ENCODE measurements around the gene SNX5.

Gene SNX5

DNA sequence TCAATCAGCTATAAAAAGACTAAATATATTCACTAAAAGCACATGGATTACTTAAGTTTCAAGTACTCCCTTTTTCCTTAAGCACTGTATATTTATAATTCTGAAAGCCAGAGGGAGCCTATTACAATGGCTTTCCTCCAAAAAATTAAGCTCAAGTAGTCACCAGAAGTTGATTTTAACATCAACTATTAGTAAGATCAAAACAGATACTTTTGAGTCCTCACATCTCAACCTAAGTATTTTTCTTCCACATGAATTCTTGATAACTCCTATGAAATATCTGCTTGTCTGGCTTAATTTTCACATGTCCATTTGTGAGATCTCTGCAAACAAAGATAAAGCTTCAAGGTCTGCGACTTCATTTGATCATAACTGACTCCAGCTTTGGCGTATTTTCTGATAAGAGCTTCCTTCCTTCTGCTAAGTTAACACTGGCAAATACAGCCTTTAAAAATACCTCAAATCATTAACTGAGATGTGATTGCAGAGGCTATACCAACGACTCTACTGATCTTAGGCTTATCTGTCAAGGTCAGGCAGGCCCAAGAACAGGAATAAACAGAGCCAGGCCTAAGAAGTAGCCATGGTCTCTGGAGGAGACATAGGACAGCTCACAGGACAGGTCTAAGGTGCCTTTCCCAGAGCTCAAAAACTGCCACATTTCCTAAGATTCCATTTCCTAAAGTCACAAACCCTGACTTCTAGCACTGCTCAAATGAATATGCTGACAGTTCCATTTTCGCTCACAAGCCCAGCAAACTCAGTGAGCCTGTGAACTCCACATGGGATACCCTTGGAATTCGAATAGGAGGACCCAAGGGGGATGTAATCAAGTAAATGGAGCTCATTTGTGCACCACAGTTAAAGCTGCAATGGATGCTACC is 10.0 kb downstream of the SNX5 start:
- no peak for DNase-seq

DNA sequence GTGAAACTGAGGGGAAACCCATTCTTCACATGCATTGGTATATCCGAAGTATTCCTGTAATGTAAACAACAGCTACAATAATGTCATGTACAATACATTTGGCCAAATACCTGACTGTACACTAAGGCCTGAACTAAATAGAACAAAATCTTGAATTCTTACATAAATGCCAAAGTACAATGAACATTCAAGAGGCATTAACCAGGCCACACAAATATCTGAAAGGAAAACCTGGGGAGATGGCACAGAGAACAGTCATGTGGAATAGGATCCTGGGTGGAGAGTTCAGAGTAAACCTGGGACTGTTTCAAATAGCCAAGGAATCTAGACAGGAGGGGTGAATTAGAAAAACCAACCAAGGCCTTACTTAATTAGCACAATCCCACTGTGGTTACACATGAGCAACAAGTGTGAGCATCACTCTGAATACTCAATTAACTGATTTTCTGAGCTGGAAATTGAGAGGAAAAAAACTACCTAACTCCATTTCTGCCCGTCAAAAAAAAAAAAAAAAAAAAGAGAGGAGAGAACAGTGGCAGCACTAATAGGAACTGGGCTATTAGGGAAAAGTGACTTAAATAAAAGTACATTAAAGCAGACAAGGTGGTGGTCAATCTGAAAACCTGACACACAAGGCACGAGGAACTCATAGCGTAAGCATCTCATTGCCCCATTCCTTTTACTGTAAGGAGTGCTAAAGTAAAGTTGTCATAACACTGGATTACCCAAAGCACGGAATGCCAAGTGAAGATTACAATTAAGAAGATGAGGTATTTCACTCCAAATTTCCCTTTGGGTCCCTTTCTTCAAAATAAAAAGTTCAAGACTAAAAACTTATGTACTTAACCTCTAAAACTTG is 10.9 kb downstream of the SNX5 start:
- DNase-seq = no peak

DNA sequence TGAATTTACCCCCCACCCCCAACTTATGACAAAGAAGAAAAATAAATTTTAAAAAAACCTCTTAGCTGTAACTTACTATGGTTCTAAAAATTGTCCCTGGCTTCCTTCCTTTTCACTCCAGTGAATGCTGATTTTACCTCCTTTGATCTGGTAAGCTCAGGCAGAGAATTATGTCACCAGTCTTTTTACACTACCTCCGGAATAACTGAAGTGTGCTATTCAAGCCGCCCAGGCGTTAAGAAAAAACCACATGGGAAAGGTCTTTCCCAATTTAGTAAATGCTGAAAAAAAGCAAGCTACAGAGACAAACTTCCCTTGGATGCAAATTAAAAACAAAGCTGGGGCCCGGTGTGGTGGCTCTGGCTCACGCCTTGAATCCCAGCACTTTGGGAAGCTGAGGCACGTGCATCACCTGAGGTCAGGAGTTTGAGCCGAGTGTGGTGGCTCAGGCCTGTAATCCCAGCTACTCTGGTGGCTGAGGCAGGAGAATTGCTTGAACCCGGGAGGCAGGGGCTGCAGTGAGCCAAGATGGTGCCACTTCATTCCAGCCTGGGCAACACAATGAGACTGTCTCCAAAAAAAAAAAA is 12.4 kb downstream of the SNX5 start:
- no peak for DNase-seq

DNA sequence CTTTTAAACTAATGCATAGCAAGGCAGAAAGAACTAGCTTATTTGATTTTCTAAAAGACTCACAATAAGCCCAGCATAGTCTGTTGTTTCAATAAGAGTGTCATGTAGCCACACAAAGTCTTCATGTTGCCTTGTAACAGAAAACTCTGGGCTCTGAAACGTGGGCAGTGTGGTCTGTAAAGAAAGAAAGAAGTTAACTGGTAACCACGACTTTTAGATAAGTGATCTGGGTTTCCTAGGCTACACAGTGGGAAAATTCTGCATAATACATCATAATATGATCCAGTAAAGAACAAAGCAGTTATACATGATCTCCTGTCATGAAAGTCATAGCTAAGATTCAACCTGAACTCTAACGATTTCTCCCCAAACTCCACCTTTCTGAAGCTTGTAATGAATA is 13.3 kb downstream of the SNX5 start:
- DNase-seq = no peak

DNA sequence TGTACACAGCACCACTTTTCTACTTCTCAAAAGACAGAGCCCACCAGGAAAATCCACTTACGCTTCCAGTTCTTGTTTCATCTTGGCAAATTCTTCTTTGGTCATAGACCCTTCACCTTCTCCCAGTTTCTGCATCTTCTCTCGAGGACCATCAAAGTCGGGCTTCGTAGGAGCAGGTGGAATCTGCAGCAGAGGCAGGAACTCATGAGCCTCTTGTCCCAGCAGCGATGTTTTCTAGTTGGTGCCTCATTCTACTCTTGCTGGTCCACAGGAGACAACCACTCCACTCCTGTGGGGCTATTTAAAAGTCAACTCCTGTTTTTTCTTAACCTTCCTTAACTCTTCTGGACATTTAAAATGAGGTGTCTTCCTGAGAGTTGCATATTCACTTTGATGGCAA is 14.7 kb downstream of the SNX5 start:
- DNase-seq = no peak

DNA sequence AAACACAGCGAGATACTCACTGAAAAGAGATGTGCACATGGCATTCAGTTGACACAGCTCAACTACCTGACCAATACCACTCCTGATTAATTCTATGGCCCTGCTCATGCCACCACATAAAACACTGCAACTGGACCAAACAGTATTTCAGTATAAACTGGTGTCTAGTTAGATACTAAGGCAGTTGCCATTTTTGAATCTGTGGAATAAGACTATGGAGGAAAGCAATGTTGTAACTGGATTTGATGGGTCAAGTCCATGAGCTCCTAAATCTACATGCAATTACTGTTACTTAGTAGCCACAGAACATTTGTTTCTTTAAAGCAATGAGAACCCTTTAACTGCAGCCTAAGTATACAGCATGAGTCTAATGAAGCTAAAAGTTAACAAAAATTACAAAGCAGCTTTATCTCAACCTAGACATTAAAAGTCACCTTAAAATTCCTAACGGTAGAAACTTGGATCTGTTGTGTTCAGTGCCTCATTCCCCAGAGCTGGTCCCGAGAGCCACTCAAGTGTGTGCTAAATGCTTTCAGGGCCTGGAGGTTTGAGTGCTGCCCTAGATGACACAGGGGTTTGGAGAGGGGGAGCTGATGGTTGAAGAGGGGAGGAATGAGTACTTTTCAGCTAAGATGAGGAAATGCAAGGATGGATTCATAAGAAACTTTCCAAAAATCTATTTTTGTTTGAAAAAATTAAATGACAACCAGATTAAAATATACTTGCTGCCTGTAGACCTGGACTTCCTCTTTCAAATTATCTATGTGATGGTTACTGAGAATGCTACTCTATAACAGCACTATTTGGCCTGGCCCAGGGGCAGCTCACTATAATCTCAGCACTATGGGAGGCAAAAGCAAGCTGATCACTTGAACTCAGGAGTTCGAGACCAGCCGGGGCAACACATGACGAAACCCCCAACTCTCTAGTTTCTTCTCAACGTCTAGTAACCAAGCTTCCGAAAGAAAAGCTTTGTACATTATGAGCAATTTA is 15.6 kb downstream of the SNX5 start:
- no peak for DNase-seq

DNA sequence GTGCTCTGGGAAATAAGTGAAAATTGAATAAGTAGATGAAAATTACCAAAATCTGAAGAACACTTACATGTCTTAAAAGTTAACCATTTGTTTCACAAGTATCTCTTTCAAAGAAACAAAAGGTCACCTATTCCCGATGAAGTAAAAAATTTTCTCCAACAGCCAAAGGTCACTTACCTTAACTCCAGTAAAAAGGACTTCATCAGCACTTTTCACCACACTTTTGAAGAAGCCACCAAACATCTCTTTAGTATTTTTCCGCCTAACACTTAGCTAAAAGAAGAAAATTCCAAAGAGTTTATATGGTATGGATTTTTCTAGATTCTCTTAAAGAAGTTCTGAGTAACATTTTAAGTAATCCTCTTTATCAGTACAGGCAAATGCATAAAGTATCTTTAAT is 17.3 kb downstream of the SNX5 start:
- no peak for DNase-seq

DNA sequence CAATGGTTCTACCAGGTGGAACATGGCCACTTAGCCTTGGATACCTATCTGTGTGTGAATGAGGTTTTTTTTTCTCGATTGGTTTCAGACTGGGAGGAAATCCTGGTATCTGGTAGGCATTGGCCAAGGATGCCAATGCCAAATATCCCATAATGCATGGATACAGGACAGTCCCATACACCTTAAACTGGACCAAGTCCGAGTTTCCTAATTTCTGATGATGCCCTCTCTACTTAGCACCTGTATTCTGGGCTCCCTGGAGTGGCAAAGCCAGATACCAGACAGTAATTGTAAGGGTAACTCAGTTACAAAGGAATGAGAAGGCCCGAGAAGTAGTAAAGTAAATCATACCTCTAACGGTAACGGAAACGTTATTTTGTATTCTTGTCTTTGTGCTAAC is 17.9 kb downstream of the SNX5 start:
- DNase-seq = no peak

DNA sequence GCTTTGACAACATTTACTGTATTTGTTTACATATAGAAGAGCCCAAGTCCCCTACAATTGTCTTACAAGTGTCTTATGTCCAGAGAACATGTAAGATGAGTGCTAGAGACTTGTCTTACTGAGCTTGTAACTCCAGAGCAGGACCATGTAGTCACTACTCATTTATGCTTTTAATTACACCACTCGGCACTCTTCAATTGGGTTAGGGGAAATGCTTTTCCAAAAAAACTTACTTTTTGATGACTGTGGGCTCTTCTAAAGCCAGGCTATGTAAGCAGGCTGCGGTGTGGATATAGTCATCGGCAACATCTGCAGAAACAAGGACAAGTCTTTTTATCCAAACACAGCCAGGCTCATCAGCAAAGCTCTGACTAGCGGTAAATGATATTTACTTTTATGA is 18.7 kb downstream of the SNX5 start:
- no peak for DNase-seq

DNA sequence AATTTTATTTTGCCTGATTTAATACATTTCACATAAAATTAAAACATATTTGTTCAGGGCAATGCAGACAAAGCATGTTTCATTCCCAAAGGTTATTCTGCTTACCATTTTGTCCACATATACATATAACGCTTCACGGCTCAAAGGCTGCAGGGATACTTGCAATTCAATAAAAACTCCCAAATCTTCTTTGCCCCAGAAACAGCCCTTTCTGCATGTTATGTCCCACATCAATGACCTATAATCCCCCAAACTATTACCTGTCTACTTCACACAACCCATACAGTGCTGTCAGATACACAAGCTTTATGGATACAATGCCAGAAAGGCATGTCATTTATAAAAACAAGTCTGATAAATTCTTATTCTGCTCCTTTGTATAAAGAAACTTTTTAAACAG is 20.2 kb downstream of the SNX5 start:
- no peak for DNase-seq

DNA sequence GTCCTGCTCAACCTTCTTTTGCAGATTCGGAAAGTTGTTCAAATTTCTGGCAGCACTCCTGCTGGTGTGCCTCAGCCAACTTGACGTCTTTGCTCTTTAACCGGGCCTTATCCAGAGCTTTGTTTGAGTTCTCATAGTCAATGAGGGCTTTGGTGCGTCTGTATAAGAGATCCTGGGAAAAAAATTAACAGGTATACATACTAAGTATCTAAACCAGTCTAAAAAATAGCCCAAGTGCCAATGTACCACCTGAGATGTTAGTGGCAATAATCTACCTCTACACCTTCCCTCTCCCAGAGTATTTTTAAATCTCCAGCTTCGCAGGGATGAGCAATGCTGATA is 21.1 kb downstream of the SNX5 start:
- DNase-seq = no peak

DNA sequence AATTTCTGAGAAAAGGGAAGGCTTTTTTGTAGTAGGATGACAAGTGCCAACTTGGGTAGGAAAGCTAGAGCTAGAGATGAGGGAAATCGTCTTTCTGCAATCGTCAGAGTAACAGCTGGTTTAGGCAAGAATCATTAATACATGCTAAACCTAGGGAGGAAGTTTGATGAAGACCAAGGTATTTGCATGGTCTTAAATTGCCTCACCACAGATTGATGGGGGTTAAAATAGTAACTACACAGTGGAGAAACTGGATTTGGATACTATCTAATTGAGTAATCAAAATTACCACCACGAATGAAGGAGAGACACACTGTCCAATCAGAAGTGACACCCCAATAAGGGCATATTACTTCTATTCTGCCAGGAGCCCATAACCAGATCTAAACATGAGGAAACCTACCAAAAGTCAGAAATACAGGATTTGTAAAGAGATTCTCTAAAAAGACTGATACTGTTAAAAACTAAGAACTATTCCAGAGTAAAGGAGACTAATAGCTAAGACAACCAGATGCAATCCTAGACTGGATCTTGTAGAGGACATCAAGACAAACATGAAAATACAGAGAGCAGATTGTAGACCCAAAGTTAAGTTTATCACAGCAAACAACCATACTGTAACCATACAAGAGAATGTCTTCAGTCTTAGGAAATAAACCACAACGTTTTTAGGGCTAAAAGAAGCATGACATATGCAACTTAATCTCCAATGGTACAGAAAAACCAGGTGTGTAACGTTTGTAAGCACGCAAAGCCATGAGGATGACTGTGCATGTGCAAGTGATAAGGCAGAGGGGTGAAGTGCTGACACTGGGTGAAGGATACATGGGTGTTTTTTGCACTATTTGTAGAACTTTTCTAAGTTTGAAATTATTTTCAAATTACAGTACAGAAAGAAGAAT is 21.8 kb downstream of the SNX5 start:
- no peak for DNase-seq

DNA sequence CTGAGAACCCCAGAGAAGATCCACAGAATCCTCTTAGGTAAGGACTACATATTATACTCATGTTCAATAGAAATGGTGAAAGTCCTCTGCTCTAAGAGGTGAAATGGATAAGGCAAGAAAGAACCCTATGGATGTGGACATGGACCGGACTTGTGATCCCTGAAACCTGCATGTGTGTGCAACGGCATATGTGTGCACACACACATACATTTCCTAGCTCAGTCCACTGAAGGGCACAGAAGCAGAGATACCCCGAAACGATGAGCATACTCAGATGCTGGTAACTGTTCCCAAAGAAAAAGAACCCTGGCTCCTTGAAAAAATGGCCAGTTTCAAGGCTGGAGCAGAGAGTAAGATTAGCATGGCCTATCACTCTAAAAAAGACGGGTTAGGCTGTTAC is 22.6 kb downstream of the SNX5 start:
- DNase-seq = no peak

DNA sequence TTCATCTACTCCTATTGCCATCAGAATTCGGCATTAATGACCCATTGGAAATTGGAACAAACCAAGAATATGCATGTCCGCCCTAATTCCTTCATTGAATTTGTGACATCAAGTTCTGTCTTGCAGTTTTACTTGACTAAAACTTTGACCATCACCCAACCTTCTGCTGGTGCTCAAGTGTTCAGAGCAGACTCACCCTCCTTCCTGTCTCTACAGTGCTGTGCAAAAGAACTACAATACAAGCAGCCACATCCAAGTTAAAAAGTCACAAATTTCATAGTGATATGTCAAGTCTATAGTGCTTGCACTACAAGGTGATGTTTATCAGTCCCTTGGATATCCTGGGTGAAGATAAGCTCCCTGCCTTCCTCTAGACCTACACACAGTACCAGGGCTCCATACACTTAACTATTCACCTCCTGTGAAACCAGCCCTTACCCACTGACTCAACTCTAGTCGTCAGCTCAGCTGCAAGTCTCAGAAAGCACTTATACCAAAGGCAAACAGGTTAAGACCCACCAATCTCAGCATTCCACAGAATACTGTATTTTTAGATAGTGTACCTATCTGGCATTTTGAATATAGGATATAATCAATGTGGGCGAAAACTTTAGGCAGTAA is 23.6 kb downstream of the SNX5 start:
- DNase-seq = no peak

DNA sequence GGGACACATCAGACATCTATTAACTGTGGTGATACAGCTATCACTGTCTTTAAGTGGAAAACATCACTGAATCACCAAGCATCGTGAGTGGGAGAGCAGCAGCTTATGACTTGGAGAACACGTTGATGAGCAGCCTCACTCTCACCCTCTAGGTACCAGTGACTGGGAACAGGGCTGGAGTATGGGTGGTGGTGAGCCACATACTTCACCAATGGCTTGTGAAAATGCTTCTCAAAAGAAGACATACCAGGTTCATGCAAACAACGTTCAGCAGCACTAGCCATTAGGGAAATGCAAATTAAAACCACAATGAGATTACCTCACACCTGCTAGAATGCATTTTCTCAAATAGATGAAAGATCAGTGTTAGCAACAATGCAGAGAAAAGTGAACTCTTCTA is 25.3 kb downstream of the SNX5 start:
- DNase-seq = no peak

DNA sequence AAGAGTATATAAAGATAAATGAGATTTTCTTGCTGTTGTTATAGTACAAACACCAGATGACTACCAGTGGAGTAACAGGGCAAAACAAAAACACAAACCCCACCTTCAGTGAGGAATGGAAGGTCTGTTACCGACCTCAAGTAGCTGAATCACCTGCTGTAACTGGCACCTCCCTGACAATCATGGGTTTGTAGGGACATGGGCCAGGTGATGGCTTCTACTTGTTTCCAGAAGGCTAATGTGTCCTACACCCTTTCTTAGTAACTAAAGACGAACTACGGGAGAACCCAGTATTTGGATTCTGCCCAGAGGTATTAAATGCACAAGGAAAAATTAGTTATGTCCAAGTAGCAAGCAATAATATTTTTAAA is 26.8 kb downstream of the SNX5 start:
- DNase-seq = no peak

DNA sequence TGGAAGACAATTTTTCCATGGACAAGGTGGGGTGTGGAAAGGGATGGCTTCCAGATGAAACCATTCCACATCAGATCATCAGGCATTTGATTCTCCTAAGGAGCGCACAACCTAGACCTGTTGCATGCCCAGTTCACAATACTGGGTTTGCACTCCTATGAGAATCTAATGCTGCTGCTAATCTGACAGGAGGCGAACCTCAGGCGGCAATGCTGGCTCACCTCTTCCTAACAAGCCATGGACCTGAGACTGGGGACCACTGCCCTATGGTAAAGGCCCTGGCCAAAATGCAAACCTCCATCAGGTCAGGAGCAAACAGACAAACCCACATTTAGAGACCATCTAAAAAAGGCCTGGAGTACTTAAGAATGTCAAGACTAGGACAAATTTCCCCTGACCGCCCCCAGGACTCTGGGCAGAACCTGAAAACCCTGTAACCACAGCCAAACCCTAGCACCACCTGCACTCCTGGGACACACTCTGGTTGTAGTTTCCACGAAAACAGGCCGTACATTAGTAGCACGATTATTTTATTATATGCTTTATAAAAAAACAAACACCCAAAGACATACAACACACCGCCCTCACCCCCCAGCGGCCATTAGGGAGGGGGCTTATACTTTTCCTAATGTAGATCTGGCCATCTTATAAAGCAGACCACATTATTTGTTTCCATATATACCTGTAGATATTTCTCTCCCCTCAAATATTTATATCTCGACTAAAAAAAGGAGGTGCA is 27.3 kb downstream of the SNX5 start:
- DNase-seq = no peak

DNA sequence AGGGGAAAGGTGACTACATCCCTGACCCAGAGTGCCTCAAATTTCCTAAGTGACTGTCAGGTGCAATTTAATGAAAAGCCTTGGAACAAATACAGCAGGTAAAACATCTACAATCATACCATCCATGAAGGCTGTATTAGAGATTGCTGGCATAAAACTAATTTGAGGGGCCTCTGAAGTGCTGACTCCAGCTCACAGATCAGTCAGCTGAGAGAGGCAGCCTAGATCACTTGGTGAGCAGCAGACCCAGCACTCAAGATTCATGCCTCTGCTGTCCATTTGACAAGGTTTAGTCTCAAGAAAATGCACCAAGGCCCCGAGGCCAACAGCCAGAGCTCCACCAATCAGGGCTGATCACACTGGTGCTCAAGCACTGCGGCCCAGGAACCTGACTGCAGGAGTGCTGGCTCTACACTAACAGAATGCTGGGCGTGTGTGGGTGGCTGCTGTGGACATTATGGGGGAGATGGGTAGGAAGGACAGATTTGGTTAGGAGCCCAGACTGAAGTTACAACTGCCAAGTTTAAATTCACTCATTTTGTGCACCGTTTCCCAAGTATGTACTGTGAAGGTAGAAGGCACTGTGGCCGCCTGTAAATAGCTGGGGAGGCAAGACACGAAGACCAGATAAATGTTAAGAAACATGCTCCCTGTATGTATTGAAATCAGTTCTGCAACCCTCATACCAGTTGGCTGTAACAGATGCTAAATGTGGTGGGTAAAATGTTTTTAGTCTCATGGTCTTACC is 28.2 kb downstream of the SNX5 start:
- DNase-seq = no peak

DNA sequence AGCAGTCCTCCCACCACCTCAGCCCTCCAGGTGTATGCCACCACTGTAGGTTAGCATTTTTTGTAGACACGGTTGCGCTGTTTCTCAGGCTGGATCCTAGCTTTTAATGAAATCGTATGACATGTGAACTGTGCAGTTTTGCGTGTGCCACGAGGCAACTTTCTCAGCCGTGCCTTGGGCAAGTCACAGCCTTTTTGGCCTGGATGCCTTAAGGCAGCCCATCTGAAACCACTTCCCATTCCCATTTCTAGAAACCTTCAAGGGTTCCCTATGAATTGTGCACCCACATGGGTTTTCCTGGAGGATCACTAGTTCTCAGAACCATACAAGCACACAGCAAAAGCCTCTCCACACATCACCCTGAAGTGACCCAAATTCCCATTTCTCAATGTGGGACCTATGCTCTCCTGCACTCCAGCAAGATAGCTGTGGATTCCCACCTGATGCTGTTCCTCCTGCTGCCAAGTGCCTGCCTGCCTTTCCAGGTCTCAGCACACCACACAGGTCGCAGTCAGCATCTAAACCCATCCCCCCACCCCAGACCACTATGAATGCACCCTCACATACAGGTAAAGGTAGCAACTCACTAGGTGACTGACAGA is 28.9 kb downstream of the SNX5 start:
- no peak for DNase-seq

Data from NCI-H774 (cell line).